HG03108 (cell line): ENCODE results near the gene GLP2R.
"Not testable (repeated sequence)": the region's sequence is repeated elsewhere in the genome, so short reads cannot be mapped to it uniquely, and the experiment has no call there.

ENCODE experiments used
- ATAC-seq: cut with Tn5 transposase; IDR thresholded peaks from one replicate; pipeline ENCODE4 v1.9.1; 2021; ENCODE audit warnings: moderate library complexity; ENCODE audit not compliant: unreplicated experiment

GLP2R gene

GRCh38 chr17:9825641-9826150 lies at the start of gene GLP2R:
TSS of gene GLP2R (plus strand) at chr17:9825924. CDS start at chr17:9826064, 140 bp downstream.
- ATAC-seq, result no peak

- no peak for ATAC-seq
Measured at GRCh38 chr17:9776911-9777310, 48.8 kb upstream of the GLP2R start.

GRCh38 chr17:9780552-9780951 lies 45.2 kb upstream of the GLP2R start:
- ATAC-seq, result no peak

- no peak for ATAC-seq
Measured at GRCh38 chr17:9783050-9783449, 42.7 kb upstream of the GLP2R start.

GRCh38 chr17:9783465-9783864 lies 42.3 kb upstream of the GLP2R start:
- not testable (repeated sequence) for ATAC-seq

- no peak for ATAC-seq
Measured at GRCh38 chr17:9784544-9784943, 41.2 kb upstream of the GLP2R start.

GRCh38 chr17:9788601-9789000 lies 37.1 kb upstream of the GLP2R start:
- no peak for ATAC-seq

GRCh38 chr17:9790316-9790715 lies 35.4 kb upstream of the GLP2R start:
- ATAC-seq, result no peak

GRCh38 chr17:9790889-9791876 lies 34.5 kb upstream of the GLP2R start, which contains the start of gene DHRS7C:
TSS of gene DHRS7C (minus strand) at chr17:9791592. CDS start at chr17:9791284, 308 bp downstream.
- ATAC-seq, result no peak

- ATAC-seq, result no peak
Measured at GRCh38 chr17:9792181-9792840, 33.4 kb upstream of the GLP2R start.

GRCh38 chr17:9798008-9798407 lies 27.7 kb upstream of the GLP2R start:
- no peak for ATAC-seq

GRCh38 chr17:9798724-9799123 lies 27.0 kb upstream of the GLP2R start:
- ATAC-seq, result no peak

- ATAC-seq, result no peak
Measured at GRCh38 chr17:9801505-9801904, 24.2 kb upstream of the GLP2R start.

- no peak for ATAC-seq
Measured at GRCh38 chr17:9802294-9802693, 23.4 kb upstream of the GLP2R start.

GRCh38 chr17:9802697-9803096 lies 23.0 kb upstream of the GLP2R start:
- ATAC-seq, result no peak

GRCh38 chr17:9805769-9806168 lies 20.0 kb upstream of the GLP2R start:
- ATAC-seq, result no peak

GRCh38 chr17:9806699-9807098 lies 19.0 kb upstream of the GLP2R start:
- no peak for ATAC-seq

- no peak for ATAC-seq
Measured at GRCh38 chr17:9809409-9809808, 16.3 kb upstream of the GLP2R start.

GRCh38 chr17:9810100-9810949 lies 15.4 kb upstream of the GLP2R start:
- ATAC-seq, result no peak

GRCh38 chr17:9811086-9811485 lies 14.6 kb upstream of the GLP2R start:
- no peak for ATAC-seq

- ATAC-seq, result no peak
Measured at GRCh38 chr17:9811537-9811936, 14.2 kb upstream of the GLP2R start.
